IPS-15b (cell line): Measurements from ENCODE around the gene ZSWIM8.

Experiments
- H3K27me3 ChIP-seq: one replicate; pipeline ENCODE4 v1.6.1; 2013; ENCODE audit warnings: low read length; ENCODE audit not compliant: control insufficient read depth, insufficient read depth
- H3K36me3 ChIP-seq: one replicate; pipeline ENCODE4 v1.6.1; 2013; ENCODE audit warnings: low read length; ENCODE audit not compliant: control insufficient read depth, insufficient read depth
- H3K4me1 ChIP-seq: one replicate; pipeline ENCODE4 v1.6.1; 2013; ENCODE audit warnings: mild to moderate bottlenecking, low read length; ENCODE audit not compliant: control insufficient read depth, insufficient read depth
- H3K4me3 ChIP-seq: one replicate; pipeline ENCODE4 v1.5.1; 2013; ENCODE audit warnings: low read depth, low read length
- H3K9ac ChIP-seq: one replicate; pipeline ENCODE4 v1.6.1; 2013; ENCODE audit warnings: low read depth, mild to moderate bottlenecking, low read length
- H3K9me3 ChIP-seq: one replicate; pipeline ENCODE4 v1.6.1; 2013; ENCODE audit warnings: mild to moderate bottlenecking, low read length; ENCODE audit not compliant: control insufficient read depth, insufficient read depth

The ZSWIM8 gene

DNA sequence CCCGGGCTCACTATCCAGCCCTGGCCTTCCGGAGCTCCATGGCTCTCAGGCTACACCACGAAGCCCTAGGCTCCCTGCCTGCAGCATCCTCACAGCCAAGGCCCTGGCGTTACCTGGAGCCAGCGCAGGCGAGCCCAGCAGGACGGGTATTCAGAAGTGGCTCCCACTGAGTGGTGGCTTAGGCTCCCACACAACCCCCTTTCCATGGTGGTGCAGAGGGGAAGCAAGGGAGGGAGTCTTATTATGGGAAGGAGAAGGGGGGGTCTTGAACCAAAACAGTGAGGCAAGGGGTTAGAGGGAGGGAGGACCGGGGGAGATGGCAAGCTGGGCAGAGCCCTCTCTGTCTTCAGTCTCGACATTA, 55.6 kb downstream of the ZSWIM8 start:
- H3K36me3 ChIP-seq = peaks cover 49% of the 10 kb centered on the region
- no peak overlapping the region for H3K4me3 ChIP-seq
- no peaks in the 10 kb centered on the region for H3K9me3 ChIP-seq
- H3K4me1 ChIP-seq = no peaks in the 10 kb centered on the region
- no peaks in the 10 kb centered on the region for H3K27me3 ChIP-seq
- H3K9ac ChIP-seq = no peak overlapping the region

DNA sequence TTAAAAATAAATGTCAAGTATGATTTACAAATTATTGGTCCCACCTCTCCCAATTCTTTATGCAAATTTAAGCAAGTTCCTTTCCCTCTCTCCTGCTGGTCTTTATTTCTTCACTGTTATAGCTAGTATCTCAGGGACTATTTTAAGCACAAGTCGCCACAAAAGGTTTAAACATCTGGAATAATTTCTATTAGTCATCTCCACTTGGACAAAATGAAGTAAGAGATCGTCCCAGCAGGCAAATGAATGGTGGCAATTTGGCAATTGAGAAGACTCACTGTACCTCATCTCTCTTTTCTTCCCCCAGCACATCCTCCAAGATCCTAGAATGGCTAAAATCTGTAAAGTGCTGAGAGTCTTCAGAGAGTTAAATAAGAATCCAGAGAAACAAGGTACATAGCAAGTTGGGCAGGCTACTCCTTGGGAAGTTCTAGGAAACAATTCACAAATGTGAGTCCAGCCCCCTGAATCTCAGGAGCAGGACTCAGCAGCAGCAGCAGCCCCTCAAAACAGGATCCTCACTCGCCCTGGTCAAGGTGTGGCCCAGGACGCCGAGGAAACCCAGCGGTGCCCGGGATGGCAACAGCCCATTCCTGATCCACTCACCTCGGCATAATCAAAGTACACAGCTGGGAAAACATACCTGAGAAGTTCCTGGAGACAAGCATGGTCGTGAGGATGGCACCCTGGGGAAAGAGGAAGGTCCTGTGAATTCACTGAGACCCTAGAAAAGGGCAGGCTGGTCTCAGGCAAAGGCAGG, 56.3 kb downstream of the ZSWIM8 start:
- H3K36me3 ChIP-seq = peaks cover 47% of the 10 kb centered on the region
- H3K4me3 ChIP-seq = no peak overlapping the region
- H3K9ac ChIP-seq = no peak overlapping the region
- no peaks in the 10 kb centered on the region for H3K4me1 ChIP-seq
- no peaks in the 10 kb centered on the region for H3K9me3 ChIP-seq
- H3K27me3 ChIP-seq = no peaks in the 10 kb centered on the region

DNA sequence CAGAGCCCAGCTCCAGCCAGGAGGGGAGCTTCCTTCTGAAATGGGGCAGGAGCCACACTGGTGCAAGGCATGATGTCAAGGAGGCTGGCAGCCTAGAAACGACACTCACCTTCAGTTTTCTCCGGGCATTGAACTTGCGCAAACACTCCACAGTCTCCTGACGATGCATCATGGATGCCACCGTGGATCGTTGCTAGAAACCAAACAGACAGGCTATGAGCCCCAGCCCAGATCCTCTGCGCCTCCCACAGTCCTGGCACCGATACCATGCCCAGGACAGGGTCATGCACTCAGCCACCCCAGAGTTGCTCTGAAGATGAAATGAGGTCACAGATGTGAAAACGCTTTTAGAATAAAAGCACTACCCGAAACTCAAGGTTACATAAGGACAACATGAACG, 56.9 kb downstream of the ZSWIM8 start:
- H3K4me1 ChIP-seq = no peaks in the 10 kb centered on the region
- no peak overlapping the region for H3K9ac ChIP-seq
- H3K4me3 ChIP-seq = no peak overlapping the region
- no peaks in the 10 kb centered on the region for H3K27me3 ChIP-seq
- peaks cover 48% of the 10 kb centered on the region for H3K36me3 ChIP-seq
- no peaks in the 10 kb centered on the region for H3K9me3 ChIP-seq

DNA sequence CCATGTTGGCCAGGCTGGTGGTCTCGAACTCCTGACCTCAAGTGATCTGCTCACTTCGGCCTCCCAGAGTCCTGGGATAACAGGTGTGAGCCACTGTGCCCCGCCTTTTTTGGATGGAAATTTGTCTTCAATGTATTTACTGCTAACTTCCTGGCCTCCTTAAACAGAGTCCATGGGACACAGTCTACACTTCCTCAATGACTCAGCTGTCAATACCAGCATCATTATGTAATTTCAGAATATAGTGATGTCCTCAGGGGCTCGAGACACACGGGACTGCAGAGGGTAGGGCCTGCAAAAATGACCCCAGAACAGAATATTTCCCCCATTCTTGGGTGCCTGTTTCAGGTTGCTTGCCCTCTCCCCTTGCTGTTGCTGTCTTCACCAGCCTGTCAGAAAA, 57.9 kb downstream of the ZSWIM8 start:
- no peaks in the 10 kb centered on the region for H3K27me3 ChIP-seq
- no peaks in the 10 kb centered on the region for H3K4me1 ChIP-seq
- no peak overlapping the region for H3K9ac ChIP-seq
- peaks cover 49% of the 10 kb centered on the region for H3K36me3 ChIP-seq
- H3K4me3 ChIP-seq = no peak overlapping the region
- no peaks in the 10 kb centered on the region for H3K9me3 ChIP-seq

DNA sequence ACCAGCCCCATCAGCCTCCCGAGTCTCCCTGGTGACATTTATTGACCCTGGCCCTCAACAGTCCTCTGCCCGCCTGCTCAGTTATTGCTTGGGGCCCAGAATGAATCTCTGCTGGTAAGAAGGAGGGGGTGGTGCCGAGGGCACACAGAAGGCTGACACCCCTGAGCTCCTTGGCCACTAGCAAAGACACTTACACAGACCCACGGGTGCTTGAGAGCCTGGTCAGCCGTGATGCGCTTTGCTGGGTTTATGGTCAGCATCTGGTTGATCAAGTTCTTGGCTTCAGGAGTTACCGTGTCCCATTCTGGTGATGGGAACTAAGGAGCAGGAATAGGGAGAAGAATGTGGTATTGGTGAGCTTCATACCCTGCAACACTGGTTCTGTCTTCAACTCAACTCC, 61.6 kb downstream of the ZSWIM8 start:
- Histone ChIP-seq H3K9me3 (no peaks in the 10 kb centered on the region), H3K36me3 (peaks cover 38% of the 10 kb centered on the region), H3K27me3 (no peaks in the 10 kb centered on the region), H3K4me1 (no peaks in the 10 kb centered on the region), H3K4me3 (no peak overlapping the region), H3K9ac (no peak overlapping the region)

DNA sequence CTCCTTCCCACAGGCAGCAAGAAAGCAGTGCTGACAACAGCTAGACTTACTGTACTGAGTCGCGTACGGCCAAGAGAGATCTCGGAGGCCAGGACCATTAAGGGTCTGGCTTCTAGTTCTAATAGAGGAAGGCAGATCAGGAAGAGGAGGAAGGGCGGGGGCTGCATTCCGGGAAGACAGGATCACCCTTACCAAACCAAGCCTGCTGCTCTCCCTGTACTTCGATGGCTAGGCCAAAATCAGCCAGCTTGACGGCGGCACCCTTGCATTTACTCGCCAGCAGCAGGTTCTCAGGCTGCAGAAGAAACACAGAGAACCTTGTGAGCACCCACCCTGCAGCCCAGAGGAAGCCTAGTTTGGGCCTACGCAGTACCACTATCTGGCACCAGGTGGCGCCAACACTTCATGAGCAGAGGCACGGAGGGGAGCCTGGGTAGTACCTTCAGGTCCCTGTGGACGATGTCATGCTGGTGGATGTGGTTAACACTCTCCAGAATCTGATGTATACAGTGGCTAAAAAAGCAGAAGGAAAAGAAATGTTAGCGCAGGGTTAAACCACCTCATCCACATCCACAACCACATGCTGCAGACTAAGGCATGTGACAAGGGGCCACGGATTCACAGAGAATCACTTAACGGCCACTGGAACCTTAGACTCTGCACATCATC, 63.5 kb downstream of the ZSWIM8 start:
- Histone ChIP-seq H3K4me3 (no peak overlapping the region), H3K4me1 (no peaks in the 10 kb centered on the region), H3K27me3 (no peaks in the 10 kb centered on the region), H3K36me3 (peaks cover 31% of the 10 kb centered on the region), H3K9ac (no peak overlapping the region), H3K9me3 (no peaks in the 10 kb centered on the region)

DNA sequence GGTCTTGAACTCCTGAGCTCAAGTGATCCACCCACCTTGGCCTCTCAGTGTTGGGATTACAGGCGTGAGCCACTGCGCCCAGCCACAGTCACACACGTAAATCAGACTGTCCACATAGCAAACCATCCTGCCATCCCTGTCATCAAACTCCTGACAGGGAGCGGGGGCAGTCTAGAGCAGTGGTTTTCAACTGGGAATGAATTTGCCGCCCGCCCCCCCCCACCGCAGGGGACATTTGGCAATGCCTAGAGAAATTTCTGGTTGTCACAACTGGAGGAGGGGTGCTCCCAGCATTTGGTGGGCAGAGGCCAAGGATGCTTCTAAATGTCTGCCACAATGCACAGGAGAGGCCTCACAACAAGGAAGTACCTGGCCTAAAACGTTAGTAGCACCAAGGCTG, 64.8 kb downstream of the ZSWIM8 start:
- Histone ChIP-seq H3K27me3 (no peaks in the 10 kb centered on the region), H3K36me3 (peaks cover 34% of the 10 kb centered on the region), H3K9ac (no peak overlapping the region), H3K9me3 (no peaks in the 10 kb centered on the region), H3K4me1 (no peaks in the 10 kb centered on the region), H3K4me3 (no peak overlapping the region)

DNA sequence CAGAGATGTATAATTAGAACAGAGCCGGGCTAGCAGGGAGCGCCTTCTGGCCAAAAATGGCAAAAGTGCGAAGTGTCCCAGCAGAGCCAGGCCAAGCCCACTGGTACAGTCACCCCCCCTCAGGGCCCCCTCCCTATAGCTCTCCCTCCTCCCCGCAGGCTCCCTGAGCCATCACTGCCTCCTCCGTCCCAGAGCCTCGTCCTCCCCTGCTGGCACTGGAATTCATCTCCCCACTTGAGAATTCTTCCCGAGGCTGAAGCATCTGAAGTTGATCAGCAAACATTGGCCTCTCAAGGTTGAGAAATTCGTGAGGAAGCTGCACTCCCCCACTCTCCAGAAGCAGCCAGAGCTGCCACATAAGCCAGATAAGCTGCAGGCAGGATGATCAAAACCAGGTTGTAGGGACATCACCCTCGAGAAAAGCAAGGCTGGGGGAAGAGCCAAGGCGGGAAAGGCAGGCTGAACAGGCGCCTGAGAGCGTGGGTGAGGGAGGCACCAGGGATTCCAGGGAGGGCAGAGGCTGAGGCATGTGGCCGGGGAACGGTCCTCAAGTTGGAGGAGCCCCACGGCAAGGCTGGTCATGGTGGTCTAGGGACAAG, 65.6 kb downstream of the ZSWIM8 start:
- H3K36me3 ChIP-seq = peaks cover 34% of the 10 kb centered on the region
- no peak overlapping the region for H3K4me3 ChIP-seq
- no peak overlapping the region for H3K9ac ChIP-seq

More for the DNA sequence above, 65.6 kb downstream of the ZSWIM8 start:
- H3K27me3 ChIP-seq = no peaks in the 10 kb centered on the region
- no peaks in the 10 kb centered on the region for H3K4me1 ChIP-seq
- no peaks in the 10 kb centered on the region for H3K9me3 ChIP-seq
